Neutrophil (primary cell): Measurements from ENCODE around the gene OTUD7B.

ENCODE experiments used
- H3K27ac ChIP-seq: fragments of 200-600 bp; sonication (generic); 2 replicates; pipeline ENCODE4 v1.5.1; 2016; ENCODE audit warnings: mild to moderate bottlenecking, moderate library complexity
- H3K27me3 ChIP-seq: fragments of 200-600 bp; sonication (generic); 2 replicates; pipeline ENCODE4 v1.6.0; 2016; ENCODE audit warnings: mild to moderate bottlenecking
- H3K36me3 ChIP-seq: fragments of 200-600 bp; sonication (generic); 2 replicates; pipeline ENCODE4 v1.5.1; 2017
- H3K4me1 ChIP-seq, 2 experiments: fragments of 200-600 bp in 1 of 2; sonication (generic) in 1 of 2; 1 replicate in 1 of 2; 2 replicates in 1 of 2; pipeline versions ENCODE4 v1.5.1 to v1.6.1; 2013 to 2016; ENCODE audit warnings: low read depth in 1 of 2, low read length in 1 of 2, mild to moderate bottlenecking in 1 of 2, moderate library complexity in 1 of 2; ENCODE audit not compliant: control insufficient read depth in 1 of 2, insufficient read depth in 1 of 2
- H3K4me3 ChIP-seq, 2 experiments: fragments of 200-600 bp in 1 of 2; sonication (generic) in 1 of 2; 1 replicate in 1 of 2; 2 replicates in 1 of 2; pipeline ENCODE4 v1.5.1; 2013 to 2016; ENCODE audit warnings: low read depth in 1 of 2, low read length in 1 of 2, mild to moderate bottlenecking in 1 of 2, moderate library complexity in 1 of 2
- H3K9me3 ChIP-seq: fragments of 200-600 bp; sonication (generic); 2 replicates; pipeline ENCODE4 v1.5.1; 2016
- CTCF ChIP-seq: fragments of 200-600 bp; sonication (generic); IDR thresholded peaks from 2 replicates; pipeline ENCODE4 v1.5.1; 2016; ENCODE audit warnings: antibody characterized with exemption

The OTUD7B gene

GRCh38 chr1:149927563-149928400 is 82.7 kb downstream of the OTUD7B start, which contains the start of gene SF3B4:
TSS of gene SF3B4 (minus strand) at chr1:149927803. CDS start at chr1:149927759, 44 bp downstream.
- H3K36me3 ChIP-seq, result peaks cover 40% of the 10 kb centered on the region
- H3K27ac ChIP-seq, result peak within 1 kb of the TSS; percentile 94
- peaks cover 18 to 23% of the 10 kb centered on the region in 2 experiments for H3K4me1 ChIP-seq
- H3K4me3 ChIP-seq, result peak within 1 kb of the TSS; percentile 71 to 82
- H3K27me3 ChIP-seq, result no peaks in the 10 kb centered on the region
- TF ChIP-seq CTCF, result peak; percentile 16
- no peaks in the 10 kb centered on the region for H3K9me3 ChIP-seq

GRCh38 chr1:149927056-149927562 is 83.4 kb downstream of the OTUD7B start:
- Histone ChIP-seq H3K4me3 (peak overlapping the region; percentile 71 to 82), H3K36me3 (peaks cover 46% of the 10 kb centered on the region), H3K27ac (peak overlapping the region; percentile 94), H3K4me1 (peaks cover 18 to 23% of the 10 kb centered on the region in 2 experiments), H3K9me3 (no peaks in the 10 kb centered on the region), H3K27me3 (no peaks in the 10 kb centered on the region)
- no peak for TF ChIP-seq CTCF

GRCh38 chr1:149926296-149926695 is 84.2 kb downstream of the OTUD7B start:
- Histone ChIP-seq H3K27me3 (no peaks in the 10 kb centered on the region), H3K27ac (no peak overlapping the region), H3K36me3 (peaks cover 51% of the 10 kb centered on the region), H3K9me3 (no peaks in the 10 kb centered on the region), H3K4me1 (peaks cover 18 to 23% of the 10 kb centered on the region in 2 experiments), H3K4me3 (peak overlapping the region in 1 of 2 experiments; percentile 82)
- TF ChIP-seq CTCF, result no peak

DNA sequence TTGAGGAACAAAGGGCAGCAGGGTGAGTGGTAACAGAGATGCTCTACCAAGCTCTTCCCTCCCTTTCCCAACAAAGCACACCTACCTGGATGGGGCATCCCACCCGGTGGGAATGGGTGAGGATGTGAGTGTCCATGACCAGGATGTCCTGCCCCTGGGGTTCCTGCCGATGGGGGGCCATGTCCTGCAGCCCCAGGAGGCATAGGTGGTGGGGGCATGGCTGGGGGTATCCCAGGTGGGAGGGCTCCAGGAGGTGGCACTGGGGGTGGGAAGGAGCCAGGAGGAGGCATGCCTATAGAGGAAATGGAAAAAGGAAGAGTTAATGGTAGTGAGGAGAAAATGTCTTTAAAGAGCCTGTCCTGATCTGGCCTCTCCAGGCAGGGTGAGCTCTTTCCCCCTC is 84.8 kb downstream of the OTUD7B start:
- H3K9me3 ChIP-seq, result no peaks in the 10 kb centered on the region

DNA sequence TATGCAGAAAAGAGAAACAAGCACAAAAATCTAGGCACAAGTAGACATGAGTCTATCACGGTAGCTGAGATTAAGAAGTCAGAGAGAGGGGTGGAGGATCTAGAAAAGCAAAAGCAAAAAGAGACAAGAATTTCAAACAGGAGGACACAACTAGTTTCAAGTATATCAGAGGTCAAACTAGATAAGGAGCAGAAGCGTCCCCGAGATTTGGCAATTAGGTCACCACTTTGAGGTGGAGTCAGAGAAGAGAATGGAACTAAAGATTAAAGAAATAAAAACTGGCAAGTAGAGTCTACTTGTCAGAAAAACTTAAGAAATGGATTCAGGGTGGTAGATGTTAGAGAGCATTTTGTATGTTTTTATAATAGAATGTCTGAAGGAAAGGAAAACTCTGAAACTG is 85.2 kb downstream of the OTUD7B start:
- H3K27me3 ChIP-seq, result no peaks in the 10 kb centered on the region
- H3K4me1 ChIP-seq, result peaks cover 18 to 23% of the 10 kb centered on the region in 2 experiments
- no peaks in the 10 kb centered on the region for H3K9me3 ChIP-seq
- no peak overlapping the region for H3K27ac ChIP-seq
- H3K36me3 ChIP-seq, result peaks cover 53% of the 10 kb centered on the region
- H3K4me3 ChIP-seq, result no peak overlapping the region
- no peak for TF ChIP-seq CTCF

More for the DNA sequence above, 84.8 kb downstream of the OTUD7B start:
- no peaks in the 10 kb centered on the region for H3K27me3 ChIP-seq
- peaks cover 53% of the 10 kb centered on the region for H3K36me3 ChIP-seq
- H3K4me3 ChIP-seq, result no peak overlapping the region
- peaks cover 18 to 23% of the 10 kb centered on the region in 2 experiments for H3K4me1 ChIP-seq
- no peak for TF ChIP-seq CTCF
- no peak overlapping the region for H3K27ac ChIP-seq
